Astrocyte (in vitro differentiated cells and primary cell): ENCODE data around the gene PTPN5. TPM values are rescaled to one million over a fixed set of nuclear protein-coding genes. Genes with fewer than 3 reads are reported as not detected.

Source experiments
- DNase-seq: peaks from one replicate; pipeline ENCODE4 v3.0.0-alpha.2; 2010; ENCODE audit warnings: low read depth
- FAIRE-seq: peaks from 2 replicates; lab custom pipeline; 2011; peaks lifted over from hg19 to GRCh38; lab: Jason Lieb, UNC
- H2AFZ ChIP-seq: 2 replicates; pipeline ENCODE4 v1.6.0; 2012; ENCODE audit warnings: low read depth, low read length, inconsistent platforms
- H3K27ac ChIP-seq: 2 replicates; pipeline ENCODE4 v1.5.1; 2011; ENCODE audit warnings: low read depth, low read length, inconsistent platforms
- H3K27me3 ChIP-seq: 2 replicates; pipeline ENCODE4 v1.6.0; 2011; ENCODE audit warnings: low read length, inconsistent platforms; ENCODE audit not compliant: insufficient read depth
- H3K36me3 ChIP-seq: 2 replicates; pipeline ENCODE4 v1.5.1; 2011; ENCODE audit warnings: low read length, inconsistent platforms; ENCODE audit not compliant: insufficient read depth
- H3K4me1 ChIP-seq: 2 replicates; pipeline ENCODE4 v1.5.1; 2011; ENCODE audit warnings: low read length, inconsistent platforms; ENCODE audit not compliant: insufficient read depth
- H3K4me2 ChIP-seq: 2 replicates; pipeline ENCODE4 v1.6.0; 2012; ENCODE audit warnings: low read length, inconsistent platforms
- H3K4me3 ChIP-seq: 2 replicates; pipeline ENCODE4 v1.5.1; 2011; ENCODE audit warnings: low read depth, mild to moderate bottlenecking, low read length, inconsistent platforms; ENCODE audit not compliant: insufficient read depth
- H3K79me2 ChIP-seq: 2 replicates; pipeline ENCODE4 v1.6.0; 2012; ENCODE audit warnings: mild to moderate bottlenecking, low read length, inconsistent platforms; ENCODE audit not compliant: insufficient read depth
- H3K9ac ChIP-seq: 2 replicates; pipeline ENCODE4 v1.6.0; 2012; ENCODE audit warnings: mild to moderate bottlenecking, low read length, inconsistent platforms
- H3K9me3 ChIP-seq: 2 replicates; pipeline ENCODE4 v1.5.1; 2012; ENCODE audit warnings: low read depth, mild to moderate bottlenecking, low read length, inconsistent platforms; ENCODE audit not compliant: insufficient read depth
- H4K20me1 ChIP-seq: 2 replicates; pipeline ENCODE4 v1.6.0; 2012; ENCODE audit warnings: low read length, inconsistent platforms; ENCODE audit not compliant: insufficient read depth
- H3K27ac Mint-ChIP-seq: one replicate; pipeline ENCODE4 v1.8.0; 2021; ENCODE audit warnings: mild to moderate bottlenecking, mixed read lengths; ENCODE audit not compliant: unreplicated experiment
- H3K27me3 Mint-ChIP-seq: one replicate; pipeline ENCODE4 v1.8.0; 2021; ENCODE audit warnings: low read depth, mixed read lengths; ENCODE audit not compliant: unreplicated experiment
- H3K36me3 Mint-ChIP-seq: one replicate; pipeline ENCODE4 v1.8.0; 2021; ENCODE audit warnings: low read depth, mixed read lengths; ENCODE audit not compliant: unreplicated experiment
- H3K4me1 Mint-ChIP-seq: one replicate; pipeline ENCODE4 v1.8.0; 2021; ENCODE audit warnings: low read depth, mixed read lengths; ENCODE audit not compliant: unreplicated experiment
- H3K4me3 Mint-ChIP-seq: one replicate; pipeline ENCODE4 v1.8.0; 2021; ENCODE audit warnings: mild to moderate bottlenecking, moderate library complexity, mixed read lengths; ENCODE audit not compliant: unreplicated experiment
- H3K9me3 Mint-ChIP-seq: one replicate; pipeline ENCODE4 v1.8.0; 2021; ENCODE audit warnings: mild to moderate bottlenecking, mixed read lengths; ENCODE audit not compliant: unreplicated experiment
- CTCF ChIP-seq: IDR thresholded peaks from 2 replicates; pipeline ENCODE4 v1.5.1; 2011; ENCODE audit warnings: low read depth, mild to moderate bottlenecking, inconsistent platforms, low read length, moderate library complexity; ENCODE audit not compliant: insufficient read depth
- EZH2 ChIP-seq: IDR thresholded peaks from 2 replicates; pipeline ENCODE4 v1.6.1; 2012; ENCODE audit warnings: mild to moderate bottlenecking, low read length, inconsistent platforms; ENCODE audit not compliant: insufficient read depth
- total RNA-seq: library from RNA; stranded (reverse); gene quantifications from 2 replicates; pipeline ENCODE4 v1.2.1, GENCODE V29; 2021

PTPN5 gene
- total RNA-seq, 1 donor from 2014 or later: 0.07 TPM

- H3K27ac Mint-ChIP-seq: no peak overlapping the region
- no peaks in the 10 kb centered on the region for H3K4me1 Mint-ChIP-seq
- FAIRE-seq (no peak), DNase-seq (no peak)
- Histone ChIP-seq H2AFZ (no peak overlapping the region), H4K20me1 (no peaks in the 10 kb centered on the region), H3K9me3 (no peaks in the 10 kb centered on the region), H3K27me3 (peaks cover 3% of the 10 kb centered on the region), H3K79me2 (no peaks in the 10 kb centered on the region), H3K4me1 (no peaks in the 10 kb centered on the region), H3K4me2 (no peak overlapping the region), H3K27ac (no peak overlapping the region), H3K9ac (no peak overlapping the region), H3K4me3 (no peak overlapping the region), H3K36me3 (no peaks in the 10 kb centered on the region)
- TF ChIP-seq EZH2: no peak
- no peak for TF ChIP-seq CTCF
- no peaks in the 10 kb centered on the region for H3K36me3 Mint-ChIP-seq
- H3K4me3 Mint-ChIP-seq: no peak overlapping the region
- peaks cover 3% of the 10 kb centered on the region for H3K9me3 Mint-ChIP-seq
- H3K27me3 Mint-ChIP-seq: peaks cover 6% of the 10 kb centered on the region
Observed at GRCh38 chr11:18780896-18781295, 10.7 kb downstream of the PTPN5 start.

- no peak overlapping the region for H2AFZ ChIP-seq
- no peak overlapping the region for H3K27ac Mint-ChIP-seq
- H3K79me2 ChIP-seq: no peaks in the 10 kb centered on the region
- no peak overlapping the region for H3K9ac ChIP-seq
- no peak overlapping the region for H3K4me3 Mint-ChIP-seq
- H3K27me3 Mint-ChIP-seq: peaks cover 6% of the 10 kb centered on the region
- no peak overlapping the region for H3K27ac ChIP-seq
- no peaks in the 10 kb centered on the region for H3K4me1 Mint-ChIP-seq
- no peaks in the 10 kb centered on the region for H3K36me3 ChIP-seq
- H3K4me2 ChIP-seq: no peak overlapping the region
- H3K36me3 Mint-ChIP-seq: no peaks in the 10 kb centered on the region
- H3K9me3 Mint-ChIP-seq: peaks cover 3% of the 10 kb centered on the region
- TF ChIP-seq CTCF: no peak
- no peak for TF ChIP-seq EZH2
- H3K27me3 ChIP-seq: peaks cover 3% of the 10 kb centered on the region
- no peaks in the 10 kb centered on the region for H4K20me1 ChIP-seq
- DNase-seq: no peak
- no peak for FAIRE-seq
- H3K4me1 ChIP-seq: no peaks in the 10 kb centered on the region
- H3K9me3 ChIP-seq: no peaks in the 10 kb centered on the region
- H3K4me3 ChIP-seq: no peak overlapping the region
Observed at GRCh38 chr11:18780329-18780728, 11.3 kb downstream of the PTPN5 start.

GRCh38 chr11:18778468-18778867 is 13.1 kb downstream of the PTPN5 start:
- no peaks in the 10 kb centered on the region for H4K20me1 ChIP-seq
- no peak overlapping the region for H3K27ac Mint-ChIP-seq
- no peak overlapping the region for H3K27ac ChIP-seq
- no peak overlapping the region for H3K4me3 Mint-ChIP-seq
- no peak overlapping the region for H2AFZ ChIP-seq
- H3K79me2 ChIP-seq: no peaks in the 10 kb centered on the region
- H3K36me3 Mint-ChIP-seq: no peaks in the 10 kb centered on the region
- no peaks in the 10 kb centered on the region for H3K4me1 ChIP-seq
- no peaks in the 10 kb centered on the region for H3K9me3 ChIP-seq
- H3K27me3 ChIP-seq: peaks cover 4% of the 10 kb centered on the region
- H3K9ac ChIP-seq: no peak overlapping the region
- no peak for FAIRE-seq
- DNase-seq: no peak
- TF ChIP-seq CTCF: no peak
- no peaks in the 10 kb centered on the region for H3K4me1 Mint-ChIP-seq
- no peaks in the 10 kb centered on the region for H3K36me3 ChIP-seq
- peaks cover 3% of the 10 kb centered on the region for H3K9me3 Mint-ChIP-seq
- no peak overlapping the region for H3K4me3 ChIP-seq
- H3K4me2 ChIP-seq: no peak overlapping the region
- peaks cover 17% of the 10 kb centered on the region for H3K27me3 Mint-ChIP-seq
